A673 (cell line): Measurements from ENCODE around the gene DFFB. TPM values are rescaled to one million over a fixed set of nuclear protein-coding genes. Genes with fewer than 3 reads are reported as not detected.

Experiments used
- total RNA-seq: library from RNA; stranded (reverse); gene quantifications from 2 replicates; pipeline ENCODE4 v1.2.3, GENCODE V29; 2021

DFFB gene
- total RNA-seq, 1 experiment from 2014 or later, result 8.9 TPM

Other genes with a start within 250 kb of the DFFB start
- gene MEGF6, start 246.0 kb upstream of the DFFB start, total RNA-seq, result 2.8 and 7.8 TPM in 2 replicates
- 13.4 and 13.7 TPM in 2 replicates for gene TPRG1L, start 232.5 kb upstream of the DFFB start, total RNA-seq
- gene WRAP73, start 207.4 kb upstream of the DFFB start, total RNA-seq, result 41.2 and 41.8 TPM in 2 replicates
- 10.0 and 12.3 TPM in 2 replicates for gene TP73, start 205.0 kb upstream of the DFFB start, total RNA-seq
- not detected in 2 replicates for gene CCDC27, start 105.0 kb upstream of the DFFB start, total RNA-seq
- 0.81 and 1.5 TPM in 2 replicates for gene SMIM1, start 84.7 kb upstream of the DFFB start, total RNA-seq
- 69.8 and 86.7 TPM in 2 replicates for gene LRRC47, start 61.0 kb upstream of the DFFB start, total RNA-seq
- 47.9 and 50.8 TPM in 2 replicates for gene CEP104, start 265 bp upstream of the DFFB start, total RNA-seq
- 36.2 and 38.9 TPM in 2 replicates for gene C1orf174, start 42.8 kb downstream of the DFFB start, total RNA-seq